ENCODE measurements around the gene KDELR1.

DNA sequence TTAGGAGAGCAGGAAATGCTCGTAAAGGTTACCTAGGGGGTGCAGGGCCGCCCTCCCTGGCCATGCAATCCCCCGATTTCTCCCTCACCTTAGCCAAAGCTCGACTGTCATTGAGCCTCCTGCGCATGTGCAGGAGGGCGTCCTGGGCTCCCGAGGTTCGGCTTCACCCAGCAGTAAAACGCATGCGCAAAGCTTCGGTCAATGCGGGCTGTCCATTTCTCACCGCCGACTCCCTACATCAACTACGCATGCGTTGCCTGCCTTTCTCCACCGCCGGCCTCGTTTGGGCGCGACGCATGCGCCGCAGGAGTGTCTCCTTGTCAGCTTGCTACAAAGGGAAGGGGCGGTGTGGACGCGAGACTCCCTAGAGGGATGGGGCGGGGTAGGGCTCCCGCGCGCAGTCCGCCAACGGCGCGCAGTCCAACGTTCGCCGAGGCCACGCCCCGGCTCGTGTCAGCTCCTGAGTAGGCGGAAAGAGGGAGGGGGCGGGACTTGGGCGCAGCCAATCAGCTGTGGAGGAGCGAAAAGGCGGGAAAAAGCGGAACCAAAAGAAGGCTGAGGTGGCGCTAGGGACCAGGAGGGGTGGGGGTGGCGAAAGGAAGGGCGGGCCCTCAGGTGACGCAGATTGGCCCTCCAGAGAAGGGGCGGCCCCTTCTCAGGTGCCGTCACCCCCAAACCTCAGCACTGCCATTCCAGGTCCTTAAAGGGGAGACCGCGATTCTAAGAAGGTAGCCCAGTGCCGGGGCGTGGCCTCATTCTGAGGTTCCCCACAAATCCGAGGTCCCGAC is 27.3 kb downstream of the KDELR1 start, which contains the start of the genes SYNGR4 and TMEM143:
- no peak; the same call in 1 of the 2 replicates for TF ChIP-seq POLR2AphosphoS5 (IDR thresholded peaks at IDR 0.05; ENCODE audit: low read depth, low read length)
- TF ChIP-seq TAF1 (IDR thresholded peaks at IDR 0.05; ENCODE audit: low read depth, low read length) = peak; percentile 51; the same call in 1 of the 2 replicates
- TF ChIP-seq POLR2A (IDR thresholded peaks at IDR 0.05; ENCODE audit: low read depth, low read length) = peak; percentile 63
- TF ChIP-seq PAX5 (IDR thresholded peaks at IDR 0.05; ENCODE audit: insufficient read depth, low read length, severe bottlenecking) = no peak
